SK-N-MC (cell line): ENCODE measurements around the gene DUSP1.

Source experiments
- EZH2 ChIP-seq: fragments of 200-600 bp; sonication (generic); IDR thresholded peaks from one replicate; pipeline ENCODE4 v1.6.1; 2017; ENCODE audit warnings: antibody characterized with exemption
- POLR2AphosphoS5 ChIP-seq: IDR thresholded peaks from 2 replicates; pipeline ENCODE4 v1.6.1; 2012; ENCODE audit warnings: mild to moderate bottlenecking, low read depth, low read length, borderline replicate concordance

DNA sequence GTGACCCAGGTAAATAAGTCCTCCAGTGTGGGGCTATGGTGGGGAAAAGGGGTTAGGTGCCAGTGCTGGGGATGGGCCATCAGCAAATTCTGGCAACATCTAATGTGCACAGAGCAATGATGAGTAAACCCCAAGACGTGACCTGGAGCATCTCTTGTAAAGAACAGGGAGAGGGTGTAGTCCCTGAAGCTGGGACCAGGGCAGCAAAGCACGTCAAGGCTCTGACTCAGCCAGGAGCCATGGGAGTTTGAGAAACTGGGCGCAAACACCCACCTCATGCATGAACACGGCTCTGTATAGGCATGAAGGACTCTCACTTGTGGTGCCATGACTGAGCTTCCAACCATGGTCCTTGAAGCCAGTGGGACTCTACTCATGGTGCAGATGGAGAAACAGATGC, 51.8 kb downstream of the DUSP1 start:
- no peak for TF ChIP-seq POLR2AphosphoS5
- no peak for TF ChIP-seq EZH2
